Thyroid gland (tissue), 4 donors: ENCODE data around the gene NDST1. TPM values are rescaled to one million over a fixed set of nuclear protein-coding genes. Genes with fewer than 3 reads are reported as not detected.

Experiments
- DNase-seq, 2 donors: peaks; one replicate each; pipeline ENCODE4 v3.0.0-alpha.2; 2019
- H3K27ac ChIP-seq, 3 donors: fragments of 200-600 bp; sonication (generic); 1 replicate in 2 of 3; 2 replicates in 1 of 3; pipeline ENCODE4 v1.5.1; 2016 to 2019; ENCODE audit warnings: mild to moderate bottlenecking in 1 of 3, moderate library complexity in 1 of 3
- H3K27me3 ChIP-seq: fragments of 200-600 bp; sonication (generic); one replicate; pipeline ENCODE4 v1.5.1; 2019
- H3K36me3 ChIP-seq, 2 donors: fragments of 200-600 bp; sonication (generic); one replicate each; pipeline ENCODE4 v1.5.1; 2016 to 2019
- H3K4me1 ChIP-seq, 2 donors: fragments of 200-600 bp; sonication (generic); one replicate each; pipeline ENCODE4 v1.5.1; 2017 to 2019
- H3K4me3 ChIP-seq, 3 donors: fragments of 200-600 bp; sonication (generic); replicated peaks in 1 of 3; 1 replicate in 2 of 3; 2 replicates in 1 of 3; pipeline ENCODE4 v1.5.1; 2016; ENCODE audit warnings: mild to moderate bottlenecking in 1 of 3
- H3K9me3 ChIP-seq: fragments of 200-600 bp; sonication (generic); one replicate; pipeline ENCODE4 v1.5.1; 2017
- CTCF ChIP-seq, 6 experiments: fragments of 200-600 bp in 3 of 6; fragments of 450-650 bp in 3 of 6; sonication (generic) in 3 of 6; IDR thresholded peaks; one replicate each; pipeline ENCODE4 v1.5.1; 2016 to 2019; ENCODE audit warnings: antibody characterized with exemption in 6 of 6, mild to moderate bottlenecking in 2 of 6, inconsistent platforms in 1 of 6, moderate library complexity in 1 of 6
- POLR2A ChIP-seq, 2 donors: fragments of 450-650 bp; IDR thresholded peaks; one replicate each; pipeline ENCODE4 v1.6.1; 2017; ENCODE audit warnings: antibody characterized with exemption in 2 of 2, mild to moderate bottlenecking in 2 of 2, moderate library complexity in 1 of 2
- WGBS, 2 donors: methylation state at CpG; one replicate each; pipeline ENCODE4 v1.1.5; 2017; 5-methylcytosine and 5-hydroxymethylcytosine counted together
- intact Hi-C: fragments of 100-400 bp; cut with DNase I; formaldehyde crosslinking; loops from one replicate; pipeline ENCODE4 v1.15.1; 2023
- total RNA-seq, 4 donors: library from RNA; depleted of rRNA; stranded (reverse); fragments of >200 nt; gene quantifications; one replicate each; pipeline ENCODE4 v1.2.3, GENCODE V29; 2016

NDST1 gene
- total RNA-seq, 4 donors from 2014 or later, result 84.9 to 171 (median 113) TPM

GRCh38 chr5:150556859-150557508, 49.1 kb downstream of the NDST1 start:
- DNase-seq, result no peak
- 68 to 91% methylated on average over 6 to 7 of the region's 7 CpGs for WGBS, 2 donors
- Histone ChIP-seq H3K36me3 (peaks cover 30 to 42% of the 10 kb centered on the region in 2 donors), H3K27ac (no peak overlapping the region), H3K4me3 (no peak overlapping the region), H3K27me3 (no peaks in the 10 kb centered on the region), H3K9me3 (no peaks in the 10 kb centered on the region), H3K4me1 (no peaks in the 10 kb centered on the region)
- intact Hi-C loops, result no loop called here
- TF ChIP-seq CTCF (IDR thresholded peaks at IDR 0.05), result no peak
- no peak for TF ChIP-seq POLR2A (IDR thresholded peaks at IDR 0.05)

- Histone ChIP-seq H3K27ac (no peak overlapping the region), H3K36me3 (peaks cover 29 to 37% of the 10 kb centered on the region in 2 donors), H3K9me3 (no peaks in the 10 kb centered on the region), H3K27me3 (no peaks in the 10 kb centered on the region), H3K4me3 (no peak overlapping the region), H3K4me1 (no peaks in the 10 kb centered on the region)
- TF ChIP-seq POLR2A (IDR thresholded peaks at IDR 0.05), result no peak
- no peak for TF ChIP-seq CTCF (IDR thresholded peaks at IDR 0.05)
- WGBS, 2 donors, result 75 to 79% methylated on average over 6 of the region's 6 CpGs
- no peak for DNase-seq
- intact Hi-C loops, result no loop called here
Measured at GRCh38 chr5:150557509-150557872, 49.6 kb downstream of the NDST1 start.

GRCh38 chr5:150558088-150558621, 50.2 kb downstream of the NDST1 start:
- H3K36me3 ChIP-seq, result peaks cover 25 to 34% of the 10 kb centered on the region in 2 donors
- intact Hi-C loops, result no loop called here
- H3K4me3 ChIP-seq, result no peak overlapping the region
- H3K4me1 ChIP-seq, result no peaks in the 10 kb centered on the region
- no peak for DNase-seq
- H3K9me3 ChIP-seq, result no peaks in the 10 kb centered on the region
- WGBS, 2 donors, result 82 to 84% methylated on average over 12 of the region's 12 CpGs
- H3K27ac ChIP-seq, result no peak overlapping the region
- no peaks in the 10 kb centered on the region for H3K27me3 ChIP-seq
- TF ChIP-seq POLR2A (IDR thresholded peaks at IDR 0.05), result no peak
- TF ChIP-seq CTCF (IDR thresholded peaks at IDR 0.05), result no peak

- H3K36me3 ChIP-seq, result peaks cover 16 to 25% of the 10 kb centered on the region in 2 donors
- DNase-seq, result no peak
- H3K4me3 ChIP-seq, result no peak overlapping the region
- no peak for TF ChIP-seq POLR2A (IDR thresholded peaks at IDR 0.05)
- TF ChIP-seq CTCF (IDR thresholded peaks at IDR 0.05), result no peak
- H3K27me3 ChIP-seq, result no peaks in the 10 kb centered on the region
- H3K27ac ChIP-seq, result no peak overlapping the region
- intact Hi-C loops, result no loop called here
- WGBS, 2 donors, result 82 to 100% methylated on average over 1 to 2 of the region's 2 CpGs
- H3K9me3 ChIP-seq, result no peaks in the 10 kb centered on the region
- no peaks in the 10 kb centered on the region for H3K4me1 ChIP-seq
Measured at GRCh38 chr5:150559088-150559487, 51.2 kb downstream of the NDST1 start.

GRCh38 chr5:150559701-150560100, 51.8 kb downstream of the NDST1 start:
- Histone ChIP-seq H3K27ac (no peak overlapping the region), H3K27me3 (no peaks in the 10 kb centered on the region), H3K9me3 (no peaks in the 10 kb centered on the region), H3K36me3 (peaks cover 16 to 21% of the 10 kb centered on the region in 2 donors), H3K4me3 (no peak overlapping the region), H3K4me1 (no peaks in the 10 kb centered on the region)
- WGBS, 2 donors, result 45 to 67% methylated on average over 4 of the region's 4 CpGs
- intact Hi-C loops, result loop anchor here (5.0 kb wide), 2 partner anchors 98 to 288 kb away; partner anchors contain the start of gene IRGM
- TF ChIP-seq CTCF (IDR thresholded peaks at IDR 0.05) (no peak), POLR2A (IDR thresholded peaks at IDR 0.05) (no peak)
- DNase-seq, result no peak
